ENCODE results near the gene LCN10.
A peak's percentile ranks its signal among the peaks of the same experiment; 100 is the strongest.

The LCN10 gene

GRCh38 chr9:136697146-136697820, 45.5 kb downstream of the LCN10 start:
- peaks cover 82% of the 10 kb centered on the region for H3K4me1 ChIP-seq

DNA sequence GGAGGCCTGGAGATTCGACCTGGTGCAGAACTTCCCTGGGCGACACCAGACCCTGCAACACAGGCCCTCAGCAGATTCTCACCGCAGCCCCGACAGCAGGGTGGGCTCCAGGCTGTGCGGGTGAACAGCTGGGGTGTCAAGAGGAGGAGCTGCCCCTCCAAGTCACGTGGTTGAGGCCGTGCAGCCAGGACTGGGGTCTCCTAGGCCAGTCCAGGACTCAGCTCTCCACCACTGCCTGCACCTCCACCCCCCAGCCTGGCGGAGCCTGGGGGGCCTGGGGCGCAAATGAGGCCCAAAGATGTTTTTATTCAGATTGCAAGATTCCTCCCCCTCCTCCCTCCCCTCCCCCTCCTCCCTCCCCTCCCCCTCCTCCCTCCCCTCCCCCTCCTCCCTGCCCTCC, 46.2 kb downstream of the LCN10 start:
- Histone ChIP-seq H4K20me1 (no peaks in the 10 kb centered on the region), H3K4me3 (no peak overlapping the region), H3K9ac (no peak overlapping the region), H3K36me3 (no peaks in the 10 kb centered on the region), H3K27me3 (no peaks in the 10 kb centered on the region), H3K4me1 (peaks cover 81% of the 10 kb centered on the region), H3K4me2 (peak overlapping the region; percentile 78), H3K27ac (peak overlapping the region; percentile 11; the same call in 1 of the 2 replicates), H3K9me3 (no peaks in the 10 kb centered on the region)
- TF ChIP-seq Cebpa-rat (IDR thresholded peaks at IDR 0.05), result no peak

More at GRCh38 chr9:136697146-136697820, 45.5 kb downstream of the LCN10 start:
- no peaks in the 10 kb centered on the region for H3K36me3 ChIP-seq
- peak overlapping the region; percentile 90 for H3K4me2 ChIP-seq
- peak overlapping the region; percentile 40 for H3K27ac ChIP-seq
- no peak overlapping the region for H3K4me3 ChIP-seq
- H3K9ac ChIP-seq, result peak overlapping the region; percentile 2; the same call in 1 of the 2 replicates
- H3K9me3 ChIP-seq, result no peaks in the 10 kb centered on the region
- no peaks in the 10 kb centered on the region for H4K20me1 ChIP-seq
- TF ChIP-seq Cebpa-rat (IDR thresholded peaks at IDR 0.05), result no peak
- H3K27me3 ChIP-seq, result no peaks in the 10 kb centered on the region

- H4K20me1 ChIP-seq, result no peaks in the 10 kb centered on the region
- no peaks in the 10 kb centered on the region for H3K27me3 ChIP-seq
- peaks cover 81% of the 10 kb centered on the region for H3K4me1 ChIP-seq
- no peak for TF ChIP-seq Cebpa-rat (IDR thresholded peaks at IDR 0.05)
- H3K36me3 ChIP-seq, result no peaks in the 10 kb centered on the region
- H3K9me3 ChIP-seq, result no peaks in the 10 kb centered on the region
- no peak overlapping the region for H3K9ac ChIP-seq
- H3K27ac ChIP-seq, result peak overlapping the region; percentile 11; the same call in 1 of the 2 replicates
- H3K4me3 ChIP-seq, result no peak overlapping the region; the same call in 1 of the 2 replicates
- peak overlapping the region; percentile 78 for H3K4me2 ChIP-seq
These were observed 46.8 kb downstream of the LCN10 start for GRCh38 chr9:136695955-136696354.

DNA sequence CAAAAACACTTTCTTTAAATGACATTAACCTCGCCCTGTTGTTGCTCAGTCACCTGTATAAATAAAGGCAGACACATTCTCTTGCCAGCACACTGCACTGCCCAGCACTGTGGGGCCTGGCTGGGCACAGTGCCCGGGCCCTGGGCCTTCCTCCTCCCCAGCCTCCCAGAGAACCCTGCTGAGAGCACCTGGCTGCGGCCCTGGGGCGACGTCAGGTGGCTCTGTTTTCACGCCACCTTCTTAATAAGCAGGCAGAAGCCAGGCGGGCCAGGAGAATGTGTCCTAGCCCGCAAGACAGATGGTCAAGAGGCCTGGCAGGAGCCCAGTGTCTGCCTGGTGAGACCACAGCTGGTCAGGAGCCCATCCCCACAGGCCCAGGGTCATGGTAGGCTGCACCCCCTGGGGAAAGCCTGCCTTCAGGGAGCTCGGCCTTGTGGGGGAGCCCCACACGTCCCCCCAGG, 47.3 kb downstream of the LCN10 start:
- TF ChIP-seq Cebpa-rat (IDR thresholded peaks at IDR 0.05), result no peak
- Histone ChIP-seq H3K9me3 (no peaks in the 10 kb centered on the region), H3K9ac (no peak overlapping the region), H3K27ac (0 out of 2 replicates have a peak overlapping the region, but pooled peaks have one; percentile 11), H3K36me3 (no peaks in the 10 kb centered on the region), H3K27me3 (no peaks in the 10 kb centered on the region), H4K20me1 (no peaks in the 10 kb centered on the region), H3K4me1 (peaks cover 81% of the 10 kb centered on the region), H3K4me2 (peak overlapping the region; percentile 78), H3K4me3 (no peak overlapping the region; the same call in 1 of the 2 replicates)

DNA sequence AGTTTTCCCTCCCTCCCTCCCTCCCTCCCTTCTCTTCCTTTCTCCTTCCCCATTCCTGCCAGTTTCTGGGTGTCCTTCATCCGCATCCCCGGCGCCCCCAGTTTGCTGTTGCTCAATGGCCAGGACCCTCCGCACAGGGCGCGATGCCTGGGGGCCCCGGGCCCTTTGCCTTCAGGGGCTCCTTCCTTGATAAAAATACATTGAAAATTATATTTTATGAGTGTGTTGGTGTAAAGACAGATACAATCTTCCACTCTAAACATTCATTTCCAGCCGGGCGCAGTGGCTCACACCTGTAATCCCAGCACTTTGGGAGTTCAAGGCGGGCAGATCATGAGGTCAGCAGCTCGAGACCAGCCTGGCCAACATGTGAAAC, 47.9 kb downstream of the LCN10 start:
- Histone ChIP-seq H3K27me3 (no peaks in the 10 kb centered on the region), H3K9ac (no peak overlapping the region), H3K4me2 (peak overlapping the region; percentile 78), H3K36me3 (no peaks in the 10 kb centered on the region), H3K27ac (no peak overlapping the region), H4K20me1 (no peaks in the 10 kb centered on the region), H3K9me3 (no peaks in the 10 kb centered on the region), H3K4me3 (no peak overlapping the region), H3K4me1 (peaks cover 81% of the 10 kb centered on the region)
- no peak for TF ChIP-seq Cebpa-rat (IDR thresholded peaks at IDR 0.05)

GRCh38 chr9:136694163-136694871, 48.4 kb downstream of the LCN10 start:
- no peak for TF ChIP-seq Cebpa-rat (IDR thresholded peaks at IDR 0.05)
- Histone ChIP-seq H3K4me2 (peak overlapping the region; percentile 42; the same call in 1 of the 2 replicates), H3K27me3 (no peaks in the 10 kb centered on the region), H3K9me3 (no peaks in the 10 kb centered on the region), H4K20me1 (no peaks in the 10 kb centered on the region), H3K4me1 (peaks cover 81% of the 10 kb centered on the region), H3K36me3 (no peaks in the 10 kb centered on the region), H3K27ac (no peak overlapping the region), H3K4me3 (no peak overlapping the region), H3K9ac (no peak overlapping the region)

GRCh38 chr9:136693490-136694162, 49.1 kb downstream of the LCN10 start:
- Histone ChIP-seq H3K9me3 (no peaks in the 10 kb centered on the region), H4K20me1 (no peaks in the 10 kb centered on the region), H3K4me1 (peaks cover 81% of the 10 kb centered on the region), H3K4me3 (no peak overlapping the region), H3K27me3 (no peaks in the 10 kb centered on the region), H3K9ac (no peak overlapping the region), H3K27ac (no peak overlapping the region), H3K36me3 (no peaks in the 10 kb centered on the region), H3K4me2 (no peak overlapping the region; the same call in 1 of the 2 replicates)
- no peak for TF ChIP-seq Cebpa-rat (IDR thresholded peaks at IDR 0.05)

DNA sequence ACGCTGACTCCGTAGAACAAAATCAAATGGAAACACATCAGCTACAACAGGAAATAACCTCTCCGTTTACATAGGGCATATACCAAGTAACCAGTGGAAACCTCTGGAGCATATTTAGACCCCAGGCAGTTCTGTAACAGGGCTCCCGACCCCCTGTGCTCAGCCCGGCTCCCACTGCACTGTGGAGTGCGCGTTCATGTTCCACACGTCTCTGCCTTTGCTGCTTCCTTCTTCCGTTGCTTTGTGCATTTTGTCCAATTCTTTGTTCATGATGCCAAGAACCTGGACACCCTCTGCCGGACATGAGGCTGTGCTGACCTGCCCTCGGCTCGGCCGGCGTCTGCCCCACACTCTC, 49.6 kb downstream of the LCN10 start:
- Histone ChIP-seq H3K4me3 (no peak overlapping the region), H3K36me3 (no peaks in the 10 kb centered on the region), H3K9ac (no peak overlapping the region), H3K27me3 (no peaks in the 10 kb centered on the region), H3K27ac (no peak overlapping the region), H4K20me1 (no peaks in the 10 kb centered on the region), H3K4me2 (no peak overlapping the region), H3K9me3 (no peaks in the 10 kb centered on the region), H3K4me1 (peaks cover 81% of the 10 kb centered on the region)
- TF ChIP-seq Cebpa-rat (IDR thresholded peaks at IDR 0.05), result no peak

DNA sequence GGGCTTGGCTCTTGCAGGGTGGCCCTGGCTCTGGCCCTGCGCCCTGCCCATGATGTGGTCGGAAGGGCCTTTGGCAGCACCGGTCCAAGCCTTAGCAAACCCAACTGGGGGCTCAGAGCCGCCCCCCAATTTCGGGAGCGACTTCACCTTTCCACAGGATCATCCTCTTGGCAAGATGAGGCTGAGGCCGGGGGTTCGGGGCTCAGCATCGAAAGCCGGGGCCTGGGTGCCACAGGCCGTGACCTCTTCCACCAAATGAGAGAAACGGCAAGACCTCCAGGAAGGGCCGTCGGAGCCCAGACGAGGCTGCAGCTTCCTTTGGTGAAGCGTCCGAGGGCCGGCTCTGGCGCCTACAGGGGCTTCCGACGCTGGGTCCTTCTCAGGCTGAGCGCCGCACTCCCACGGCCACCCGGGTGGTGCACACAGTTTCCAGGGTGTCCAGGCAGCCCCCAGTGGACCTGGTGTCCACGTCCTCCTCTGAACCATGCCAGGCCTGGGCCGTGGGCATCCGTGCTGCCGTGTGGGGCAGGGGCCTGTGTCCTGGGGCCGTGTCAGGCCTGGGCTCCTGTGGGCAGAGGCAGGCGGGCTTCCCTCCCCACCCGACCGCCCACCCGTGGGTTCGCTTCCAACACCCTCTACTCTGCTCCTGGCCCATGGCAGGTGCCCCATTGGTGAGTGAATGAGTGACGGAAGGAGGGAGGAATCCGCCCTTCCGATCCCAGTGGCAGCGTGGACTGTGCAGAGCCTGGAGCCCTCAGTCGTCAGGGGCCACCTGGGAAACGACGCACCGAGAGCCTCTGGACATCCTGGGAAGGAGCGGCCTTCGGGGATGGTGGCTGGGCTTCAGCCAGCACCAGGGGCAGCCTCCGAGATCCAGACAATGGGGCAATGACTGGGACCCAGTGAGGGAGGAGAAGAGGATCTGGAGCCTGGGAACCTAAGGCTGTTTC, 50.3 kb downstream of the LCN10 start:
- Histone ChIP-seq H3K4me1 (peaks cover 80% of the 10 kb centered on the region), H4K20me1 (no peaks in the 10 kb centered on the region), H3K4me3 (no peak overlapping the region), H3K27me3 (no peaks in the 10 kb centered on the region), H3K36me3 (no peaks in the 10 kb centered on the region), H3K9me3 (no peaks in the 10 kb centered on the region), H3K9ac (peak overlapping the region; percentile 25; the same call in 1 of the 2 replicates), H3K4me2 (peak overlapping the region; percentile 72; the same call in 1 of the 2 replicates), H3K27ac (no peak overlapping the region)
- TF ChIP-seq Cebpa-rat (IDR thresholded peaks at IDR 0.05), result no peak
